Neural cell (in vitro differentiated cells): ENCODE results near the gene CAPN10. TPM values are rescaled to one million over a fixed set of nuclear protein-coding genes. Genes with fewer than 3 reads are reported as not detected.

Experiments used
- H2AFZ ChIP-seq: fragments of 200-600, 300-800 bp; sonication (generic), shearing (Covaris generic); 2 replicates; pipeline ENCODE4 v1.6.0; 2014; ENCODE audit warnings: low read depth, mild to moderate bottlenecking, antibody characterized with exemption, low read length, moderate library complexity
- H3F3A ChIP-seq: fragments of 200-600 bp; shearing (Covaris generic); 2 replicates; pipeline ENCODE4 v1.6.1; 2016; ENCODE audit warnings: mild to moderate bottlenecking, moderate library complexity, mixed read lengths, antibody characterized with exemption, low read length; ENCODE audit not compliant: insufficient read depth, poor library complexity, severe bottlenecking
- H3K27ac ChIP-seq: fragments of 200-600, 300-800 bp; sonication (generic), shearing (Covaris generic); 2 replicates; pipeline ENCODE4 v1.5.1; 2014; ENCODE audit warnings: mild to moderate bottlenecking, low read length, moderate library complexity
- H3K27me3 ChIP-seq: fragments of 300-800, 200-600 bp; sonication (generic), shearing (Covaris generic); 2 replicates; pipeline ENCODE4 v1.6.0; 2014; ENCODE audit warnings: mild to moderate bottlenecking, low read depth, low read length, moderate library complexity; ENCODE audit not compliant: insufficient read depth
- H3K36me3 ChIP-seq: fragments of 300-800, 200-600 bp; sonication (generic), shearing (Covaris generic); 2 replicates; pipeline ENCODE4 v1.5.1; 2014; ENCODE audit warnings: mild to moderate bottlenecking, antibody characterized with exemption, low read length, moderate library complexity; ENCODE audit not compliant: insufficient read depth
- H3K4me2 ChIP-seq: fragments of 300-800, 200-600 bp; sonication (generic), shearing (Covaris generic); 2 replicates; pipeline ENCODE4 v1.6.0; 2014; ENCODE audit warnings: mild to moderate bottlenecking, low read length
- H3K4me3 ChIP-seq: fragments of 300-800, 200-600 bp; sonication (generic), shearing (Covaris generic); 2 replicates; pipeline ENCODE4 v1.5.1; 2014; ENCODE audit warnings: mild to moderate bottlenecking, low read length, moderate library complexity
- H3K79me2 ChIP-seq: fragments of 200-600 bp; shearing (Covaris generic); replicated peaks from 2 replicates; pipeline ENCODE4 v1.6.0; 2014; ENCODE audit warnings: mild to moderate bottlenecking, low read length, moderate library complexity; ENCODE audit not compliant: insufficient read depth
- H3K9ac ChIP-seq: fragments of 300-800, 200-600 bp; sonication (generic), shearing (Covaris generic); 2 replicates; pipeline ENCODE4 v1.6.1; 2016; ENCODE audit warnings: mild to moderate bottlenecking, low read length, mixed read lengths
- H3K9me2 ChIP-seq: fragments of 200-600 bp; shearing (Covaris generic); 2 replicates; pipeline ENCODE4 v1.6.1; 2016; ENCODE audit warnings: mild to moderate bottlenecking, low read length, mixed read lengths; ENCODE audit not compliant: insufficient read depth
- H3K9me3 ChIP-seq: fragments of 200-600, 300-800 bp; sonication (generic), shearing (Covaris generic); 2 replicates; pipeline ENCODE4 v1.6.1; 2016; ENCODE audit warnings: mild to moderate bottlenecking, mixed run types, low read length, moderate library complexity, mixed read lengths
- H4K20me1 ChIP-seq: fragments of 200-600 bp; shearing (Covaris generic); 2 replicates; pipeline ENCODE4 v1.6.1; 2016; ENCODE audit warnings: mild to moderate bottlenecking, mixed run types; ENCODE audit not compliant: insufficient read depth
- EP300 ChIP-seq: fragments of 450-650 bp; conservative IDR thresholded peaks from 2 replicates; pipeline ENCODE4 v1.6.1; 2014; ENCODE audit warnings: antibody characterized with exemption, mild to moderate bottlenecking, moderate library complexity; ENCODE audit not compliant: poor library complexity, severe bottlenecking
- EZH2 ChIP-seq: fragments of 200-600, 300-800 bp; shearing (Covaris generic), sonication (generic); IDR thresholded peaks from 2 replicates; pipeline ENCODE4 v1.6.1; 2014; ENCODE audit warnings: antibody characterized with exemption, low read length, borderline replicate concordance, mild to moderate bottlenecking; ENCODE audit not compliant: insufficient read depth, poor library complexity, severe bottlenecking
- MXI1 ChIP-seq: fragments of 450-650 bp; conservative IDR thresholded peaks from 2 replicates; pipeline ENCODE4 v1.6.1; 2014; ENCODE audit warnings: antibody characterized with exemption, mild to moderate bottlenecking; ENCODE audit not compliant: poor library complexity, severe bottlenecking
- POLR2AphosphoS5 ChIP-seq: IDR thresholded peaks from 2 replicates; pipeline ENCODE4 v1.6.1; 2012
- RAD21 ChIP-seq: fragments of 450-650 bp; conservative IDR thresholded peaks from 2 replicates; pipeline ENCODE4 v1.6.1; 2014; ENCODE audit warnings: antibody characterized with exemption, mild to moderate bottlenecking, moderate library complexity
- SMC3 ChIP-seq: fragments of 450-650 bp; conservative IDR thresholded peaks from 2 replicates; pipeline ENCODE4 v1.6.1; 2014; ENCODE audit warnings: antibody characterized with exemption, mild to moderate bottlenecking, moderate library complexity; ENCODE audit not compliant: poor library complexity
- TAF1 ChIP-seq: IDR thresholded peaks from 2 replicates; pipeline ENCODE4 v1.6.1; 2012; ENCODE audit warnings: low read depth
- polyA plus RNA-seq: library from polyadenylated mRNA; depleted of rRNA; stranded (reverse); fragments of >200 nt; gene quantifications from 2 replicates; pipeline ENCODE4 v1.2.3, GENCODE V29; 2014
- TF ChIP-seq, protein P1 (sequence below): IDR thresholded peaks from 2 replicates; pipeline ENCODE4 v1.6.1; 2012; ENCODE audit warnings: borderline replicate concordance
- TF ChIP-seq, protein P2 (sequence below): fragments of 450-650 bp; IDR thresholded peaks from 2 replicates; pipeline ENCODE4 v1.5.1; 2014; ENCODE audit warnings: antibody characterized with exemption, mild to moderate bottlenecking, moderate library complexity; ENCODE audit not compliant: poor library complexity, severe bottlenecking

Gene CAPN10
- polyA plus RNA-seq, 1 donor from 2014 or later, result 120 TPM

DNA sequence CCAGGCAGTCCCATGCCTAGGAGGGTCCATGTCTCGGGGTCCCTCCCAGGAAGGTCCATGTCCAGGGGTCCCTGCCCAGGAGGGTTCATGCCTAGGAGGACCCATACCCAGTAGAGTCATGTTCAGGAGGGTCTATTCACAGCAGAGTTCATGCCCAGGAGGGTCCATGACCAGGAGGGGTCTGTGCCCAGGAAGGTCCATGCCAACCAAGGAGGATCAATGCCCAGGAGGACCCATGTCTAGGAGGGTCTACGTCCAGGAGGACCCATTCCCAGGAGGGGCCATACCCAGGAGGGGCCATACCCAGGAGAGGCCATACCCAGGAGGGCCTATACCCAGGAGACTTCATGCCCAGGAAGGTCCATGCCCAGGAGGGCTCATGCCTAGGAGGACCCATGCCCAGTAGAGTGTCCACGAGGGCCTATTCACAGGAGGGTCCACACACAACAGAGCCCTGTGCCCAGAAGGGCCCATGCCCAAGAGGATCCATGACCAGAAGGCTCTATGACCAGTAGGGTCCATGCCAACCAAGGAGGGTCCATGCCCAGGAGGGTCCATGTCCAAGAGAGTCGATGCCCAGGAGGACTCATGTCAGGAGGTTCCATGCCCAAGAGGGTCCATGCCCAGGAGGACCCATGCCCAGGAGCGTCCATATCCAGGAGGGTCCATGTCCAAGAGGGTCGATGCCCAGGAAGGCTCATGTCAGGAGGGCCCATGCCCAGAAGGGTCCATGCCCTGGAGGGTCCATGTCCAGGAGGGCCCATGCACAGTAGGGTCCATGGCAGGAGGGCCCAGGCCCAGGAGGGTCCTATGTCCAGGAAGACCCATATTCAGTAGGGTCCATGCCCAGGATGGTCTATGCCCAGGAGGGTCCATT lies 48.8 kb downstream of the CAPN10 start:
- Histone ChIP-seq H3K27ac (no peak overlapping the region), H3K4me2 (no peak overlapping the region), H3K79me2 (no peaks in the 10 kb centered on the region), H3K36me3 (no peaks in the 10 kb centered on the region), H2AFZ (no peak overlapping the region), H4K20me1 (no peaks in the 10 kb centered on the region), H3F3A (no peaks in the 10 kb centered on the region), H3K9me3 (no peaks in the 10 kb centered on the region), H3K9ac (no peak overlapping the region), H3K9me2 (no peaks in the 10 kb centered on the region), H3K27me3 (peaks cover 2% of the 10 kb centered on the region), H3K4me3 (no peak overlapping the region)
- TF ChIP-seq SMC3 (no peak), MXI1 (no peak)

DNA sequence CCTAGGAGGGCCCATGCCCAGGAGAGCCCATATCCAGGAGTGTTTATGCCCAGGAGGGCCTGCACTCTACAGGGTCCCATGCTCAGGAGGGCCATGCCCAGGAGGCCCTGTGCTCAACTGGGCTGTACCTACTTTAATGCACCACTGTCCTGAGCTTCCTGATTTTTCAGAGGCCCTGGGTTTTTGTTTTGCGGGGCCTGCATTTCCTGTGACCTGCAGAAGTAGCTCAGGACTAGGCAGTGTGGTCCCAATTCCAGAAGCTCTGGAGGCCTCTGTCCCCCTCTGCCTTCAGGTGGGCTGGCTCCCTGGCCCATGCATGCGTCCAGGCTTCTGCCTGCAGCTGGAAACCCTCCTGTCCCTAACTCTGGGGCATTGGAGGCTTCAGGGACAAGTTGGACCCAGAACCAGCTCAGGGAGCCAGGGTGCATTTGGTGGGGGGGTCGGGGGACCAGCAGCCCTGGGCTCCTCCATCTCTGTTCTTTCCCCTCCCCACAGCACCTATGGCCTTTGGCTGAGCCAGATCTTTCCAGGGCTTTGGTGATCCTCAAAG lies 49.5 kb downstream of the CAPN10 start:
- Histone ChIP-seq H3K36me3 (no peaks in the 10 kb centered on the region), H3K9me2 (no peaks in the 10 kb centered on the region), H3K9ac (no peak overlapping the region), H3F3A (no peaks in the 10 kb centered on the region), H3K4me2 (no peak overlapping the region), H3K27me3 (peaks cover 2% of the 10 kb centered on the region), H3K4me3 (no peak overlapping the region), H4K20me1 (no peaks in the 10 kb centered on the region), H2AFZ (no peak overlapping the region), H3K9me3 (no peaks in the 10 kb centered on the region), H3K79me2 (no peaks in the 10 kb centered on the region), H3K27ac (no peak overlapping the region)
- no peak for TF ChIP-seq EP300
- no peak for TF ChIP-seq EZH2
- no peak for TF ChIP-seq RAD21
- TF ChIP-seq, protein P1, sequence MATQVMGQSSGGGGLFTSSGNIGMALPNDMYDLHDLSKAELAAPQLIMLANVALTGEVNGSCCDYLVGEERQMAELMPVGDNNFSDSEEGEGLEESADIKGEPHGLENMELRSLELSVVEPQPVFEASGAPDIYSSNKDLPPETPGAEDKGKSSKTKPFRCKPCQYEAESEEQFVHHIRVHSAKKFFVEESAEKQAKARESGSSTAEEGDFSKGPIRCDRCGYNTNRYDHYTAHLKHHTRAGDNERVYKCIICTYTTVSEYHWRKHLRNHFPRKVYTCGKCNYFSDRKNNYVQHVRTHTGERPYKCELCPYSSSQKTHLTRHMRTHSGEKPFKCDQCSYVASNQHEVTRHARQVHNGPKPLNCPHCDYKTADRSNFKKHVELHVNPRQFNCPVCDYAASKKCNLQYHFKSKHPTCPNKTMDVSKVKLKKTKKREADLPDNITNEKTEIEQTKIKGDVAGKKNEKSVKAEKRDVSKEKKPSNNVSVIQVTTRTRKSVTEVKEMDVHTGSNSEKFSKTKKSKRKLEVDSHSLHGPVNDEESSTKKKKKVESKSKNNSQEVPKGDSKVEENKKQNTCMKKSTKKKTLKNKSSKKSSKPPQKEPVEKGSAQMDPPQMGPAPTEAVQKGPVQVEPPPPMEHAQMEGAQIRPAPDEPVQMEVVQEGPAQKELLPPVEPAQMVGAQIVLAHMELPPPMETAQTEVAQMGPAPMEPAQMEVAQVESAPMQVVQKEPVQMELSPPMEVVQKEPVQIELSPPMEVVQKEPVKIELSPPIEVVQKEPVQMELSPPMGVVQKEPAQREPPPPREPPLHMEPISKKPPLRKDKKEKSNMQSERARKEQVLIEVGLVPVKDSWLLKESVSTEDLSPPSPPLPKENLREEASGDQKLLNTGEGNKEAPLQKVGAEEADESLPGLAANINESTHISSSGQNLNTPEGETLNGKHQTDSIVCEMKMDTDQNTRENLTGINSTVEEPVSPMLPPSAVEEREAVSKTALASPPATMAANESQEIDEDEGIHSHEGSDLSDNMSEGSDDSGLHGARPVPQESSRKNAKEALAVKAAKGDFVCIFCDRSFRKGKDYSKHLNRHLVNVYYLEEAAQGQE, result no peak
- no peak for TF ChIP-seq TAF1
- TF ChIP-seq MXI1, result no peak
- TF ChIP-seq, protein P2, sequence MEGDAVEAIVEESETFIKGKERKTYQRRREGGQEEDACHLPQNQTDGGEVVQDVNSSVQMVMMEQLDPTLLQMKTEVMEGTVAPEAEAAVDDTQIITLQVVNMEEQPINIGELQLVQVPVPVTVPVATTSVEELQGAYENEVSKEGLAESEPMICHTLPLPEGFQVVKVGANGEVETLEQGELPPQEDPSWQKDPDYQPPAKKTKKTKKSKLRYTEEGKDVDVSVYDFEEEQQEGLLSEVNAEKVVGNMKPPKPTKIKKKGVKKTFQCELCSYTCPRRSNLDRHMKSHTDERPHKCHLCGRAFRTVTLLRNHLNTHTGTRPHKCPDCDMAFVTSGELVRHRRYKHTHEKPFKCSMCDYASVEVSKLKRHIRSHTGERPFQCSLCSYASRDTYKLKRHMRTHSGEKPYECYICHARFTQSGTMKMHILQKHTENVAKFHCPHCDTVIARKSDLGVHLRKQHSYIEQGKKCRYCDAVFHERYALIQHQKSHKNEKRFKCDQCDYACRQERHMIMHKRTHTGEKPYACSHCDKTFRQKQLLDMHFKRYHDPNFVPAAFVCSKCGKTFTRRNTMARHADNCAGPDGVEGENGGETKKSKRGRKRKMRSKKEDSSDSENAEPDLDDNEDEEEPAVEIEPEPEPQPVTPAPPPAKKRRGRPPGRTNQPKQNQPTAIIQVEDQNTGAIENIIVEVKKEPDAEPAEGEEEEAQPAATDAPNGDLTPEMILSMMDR, result no peak
- no peak for TF ChIP-seq SMC3
- no peak for TF ChIP-seq POLR2AphosphoS5
